ENCODE data around the gene ZDBF2. TPM values are rescaled to one million over a fixed set of nuclear protein-coding genes. Genes with fewer than 3 reads are reported as not detected.

ZDBF2 gene
- total and polyA plus RNA-seq, 9 of the 15 experiments (the other 6 are each of a cell fraction or from before 2014, with no cell fraction given) = 0.01 to 0.04 (median 0.03) TPM; not detected in 3

GRCh38 chr2:206267567-206267966, 6.9 kb upstream of the ZDBF2 start:
- CTCF ChIA-PET (ENCODE audit: low intra/inter-chr PET ratio) = no interaction called here

More at GRCh38 chr2:206267567-206267966, 6.9 kb upstream of the ZDBF2 start:
- DNase-seq (ENCODE audit: extremely low read depth in 1 of 4, low spot score in 3 of 4) = no peak
- ATAC-seq = no peak
- Histone ChIP-seq H3K9me3 (replicated peaks; ENCODE audit: control insufficient read depth, insufficient read depth, low read depth, low read length) (no peaks in the 10 kb centered on the region), H3K4me3 (no peak overlapping the region), H4K20me1 (replicated peaks; ENCODE audit: control insufficient read depth, insufficient read depth, low read length) (no peaks in the 10 kb centered on the region), H3K4me2 (ENCODE audit: insufficient read depth, low read length) (no peak overlapping the region), H3K4me1 (replicated peaks in 1 of 2; ENCODE audit: control insufficient read depth in 2 of 2, insufficient read depth in 2 of 2, low read length in 2 of 2) (no peaks in the 10 kb centered on the region), H3K36me3 (ENCODE audit: control insufficient read depth, insufficient read depth, low read length) (no peaks in the 10 kb centered on the region), H3K27ac (ENCODE audit: extremely low read depth, low read depth, low read length) (no peak overlapping the region), H2AFZ (ENCODE audit: low read depth, low read length) (no peak overlapping the region), H3K27me3 (ENCODE audit: control insufficient read depth in 2 of 2, insufficient read depth in 2 of 2, low read length in 2 of 2) (peaks cover 8 to 23% of the 10 kb centered on the region in 2 experiments; a peak in 4 of 5 replicates), H3K9me1 (ENCODE audit: control insufficient read depth, insufficient read depth, low read length) (no peaks in the 10 kb centered on the region), H3K79me2 (ENCODE audit: control insufficient read depth, insufficient read depth, low read length) (no peaks in the 10 kb centered on the region), H3K9ac (ENCODE audit: insufficient read depth in 1 of 2, low read depth in 2 of 2, low read length in 2 of 2) (no peak overlapping the region)
- in situ Hi-C loops (cut with MboI) = no loop called here
- intact Hi-C loops (cut with micrococcal nuclease) = no loop called here
- TF ChIP-seq PRPF4 (IDR thresholded peaks at IDR 0.05; ENCODE audit: insufficient read depth, low read depth, low read length, poor library complexity, severe bottlenecking) = no peak
- no peak for TF ChIP-seq DEAF1 (CRISPR knock-in tag; IDR thresholded peaks at IDR 0.05)
- TF ChIP-seq MAX (CRISPR knock-in tag; IDR thresholded peaks at IDR 0.05) = no peak
- no peak for TF ChIP-seq ZNF431 (CRISPR knock-in tag; IDR thresholded peaks at IDR 0.05)
- no peak for TF ChIP-seq TBP (optimal IDR thresholded peaks at IDR 0.05; ENCODE audit: low read depth, low read length)
- TF ChIP-seq HNRNPL (IDR thresholded peaks at IDR 0.05; ENCODE audit: low read depth, low read length) = no peak
- TF ChIP-seq NELFE (IDR thresholded peaks at IDR 0.05; ENCODE audit: insufficient read depth, insufficient read length) = no peak
- TF ChIP-seq PATZ1 (CRISPR knock-in tag; IDR thresholded peaks at IDR 0.05; ENCODE audit: borderline replicate concordance) = no peak
- TF ChIP-seq PTTG1 (tag; IDR thresholded peaks at IDR 0.05; ENCODE audit: low read depth) = no peak
- TF ChIP-seq ZBTB7A (IDR thresholded peaks at IDR 0.05; ENCODE audit: borderline replicate concordance, control insufficient read depth, low read depth, low read length) = no peak
- TF ChIP-seq ZHX1 (conservative IDR thresholded peaks at IDR 0.05; ENCODE audit: low read length) = no peak
- TF ChIP-seq GTF2F1 (IDR thresholded peaks at IDR 0.05; ENCODE audit: low read depth, low read length) = no peak
- no peak for TF ChIP-seq YBX1 (IDR thresholded peaks at IDR 0.05)
- BruUV-seq (replicated peaks) = no TSS peak
- FAIRE-seq = no peak
- 0% methylated on average over 5 of the region's 5 CpGs for WGBS (ENCODE audit: insufficient coverage, low coverage, missing lambda C conversion rate)
- POLR2A ChIA-PET = interaction anchor here (0.6 kb wide), 1 partner anchor 38 kb away, joined by 3 read pairs; no protein-coding TSS in a partner anchor

All from K562 (cell line).